Endodermal cell (in vitro differentiated cells): ENCODE data around the gene CSH1. TPM values are rescaled to one million over a fixed set of nuclear protein-coding genes. Genes with fewer than 3 reads are reported as not detected.
"Not testable (repeated sequence)": the region's sequence is repeated elsewhere in the genome, so short reads cannot be mapped to it uniquely, and the experiment has no call there.

ENCODE experiments used
- DNase-seq: peaks from one replicate; pipeline ENCODE4 v3.0.0-alpha.2; 2017
- H3K27ac ChIP-seq: 2 replicates; pipeline ENCODE4 v1.5.1; 2013; ENCODE audit warnings: mild to moderate bottlenecking, low read depth, low read length, moderate library complexity
- H3K27me3 ChIP-seq: 2 replicates; pipeline ENCODE4 v1.6.1; 2013; ENCODE audit warnings: mild to moderate bottlenecking, low read length, moderate library complexity; ENCODE audit not compliant: insufficient read depth, control insufficient read depth, poor library complexity, severe bottlenecking
- H3K36me3 ChIP-seq: 2 replicates; pipeline ENCODE4 v1.7.0; 2013; ENCODE audit warnings: mild to moderate bottlenecking, low read length, moderate library complexity; ENCODE audit not compliant: control insufficient read depth, insufficient read depth
- H3K4me1 ChIP-seq: one replicate; pipeline ENCODE4 v1.7.0; 2013; ENCODE audit warnings: low read length; ENCODE audit not compliant: control insufficient read depth, insufficient read depth
- H3K4me3 ChIP-seq: 2 replicates; pipeline ENCODE4 v1.5.1; 2013; ENCODE audit warnings: mild to moderate bottlenecking, low read length, moderate library complexity
- H3K9ac ChIP-seq: 2 replicates; pipeline ENCODE4 v1.6.1; 2013; ENCODE audit warnings: mild to moderate bottlenecking, low read length, moderate library complexity; ENCODE audit not compliant: poor library complexity, severe bottlenecking; ENCODE audit errors: extremely low read depth
- H3K9me3 ChIP-seq: 2 replicates; pipeline ENCODE4 v1.6.1; 2013; ENCODE audit warnings: mild to moderate bottlenecking, low read length, moderate library complexity; ENCODE audit not compliant: control insufficient read depth
- H3K27ac Mint-ChIP-seq: 2 replicates; pipeline ENCODE4 v1.8.0; 2020; ENCODE audit warnings: mixed read lengths
- H3K27me3 Mint-ChIP-seq: 2 replicates; pipeline ENCODE4 v1.8.0; 2021; ENCODE audit warnings: mild to moderate bottlenecking, mixed read lengths; ENCODE audit not compliant: insufficient read depth
- H3K36me3 Mint-ChIP-seq: 2 replicates; pipeline ENCODE4 v1.8.0; 2020; ENCODE audit warnings: low read depth, mixed read lengths
- H3K4me1 Mint-ChIP-seq: 2 replicates; pipeline ENCODE4 v1.8.0; 2020; ENCODE audit warnings: mixed read lengths
- H3K4me3 Mint-ChIP-seq: 2 replicates; pipeline ENCODE4 v1.8.0; 2020; ENCODE audit warnings: mild to moderate bottlenecking, moderate library complexity, mixed read lengths
- H3K9me3 Mint-ChIP-seq: 2 replicates; pipeline ENCODE4 v1.8.0; 2020; ENCODE audit warnings: mild to moderate bottlenecking, mixed read lengths
- CTCF ChIP-seq: fragments of 200-600 bp; sonication (generic); conservative IDR thresholded peaks from 2 replicates; pipeline ENCODE4 v1.5.0; 2021; ENCODE audit warnings: antibody characterized with exemption, mild to moderate bottlenecking
- WGBS, 2 experiments: methylation state at CpG; one replicate each; pipeline versions ENCODE4 v1.1.5 to v1.1.7; 2013; ENCODE audit warnings: missing lambda C conversion rate in 2 of 2, mixed read lengths in 1 of 2; ENCODE audit not compliant: insufficient coverage in 1 of 2, insufficient read length in 1 of 2; 5-methylcytosine and 5-hydroxymethylcytosine counted together
- total RNA-seq, 2 donors: library from RNA; stranded (reverse); fragmentation: NEBNext Ultra II Directional in 1 of 2; extraction: Animal tissue kit (Norgen Biotek cat#: 25700) in 1 of 2; gene quantifications; 2 replicates in 1 of 2; 3 replicates in 1 of 2; pipeline ENCODE4 v1.2.1, GENCODE V29; 2021

Gene CSH1
- total RNA-seq, 2 donors from 2014 or later, result 0.64 TPM; not detected in 1

GRCh38 chr17:63926164-63926563, 29.8 kb upstream of the CSH1 start:
- Mint-ChIP-seq H3K4me1 (no peaks in the 10 kb centered on the region), H3K4me3 (no peak overlapping the region), H3K27me3 (no peaks in the 10 kb centered on the region), H3K36me3 (no peaks in the 10 kb centered on the region), H3K27ac (no peak overlapping the region), H3K9me3 (no peaks in the 10 kb centered on the region)
- no peaks in the 10 kb centered on the region for H3K27me3 ChIP-seq
- H3K4me3 ChIP-seq, result no peak overlapping the region
- H3K9me3 ChIP-seq, result no peaks in the 10 kb centered on the region
- H3K9ac ChIP-seq, result no peak overlapping the region
- H3K27ac ChIP-seq, result no peak overlapping the region
- no peaks in the 10 kb centered on the region for H3K36me3 ChIP-seq
- no peak for DNase-seq
- WGBS, 2 experiments, result 88 to 90% methylated on average over 1 to 2 of the region's 2 CpGs
- H3K4me1 ChIP-seq, result no peaks in the 10 kb centered on the region
- no peak for TF ChIP-seq CTCF

- WGBS, 2 experiments, result 84 to 100% methylated on average over 3 to 5 of the region's 5 CpGs
- Mint-ChIP-seq H3K27ac (no peak overlapping the region), H3K9me3 (no peaks in the 10 kb centered on the region), H3K4me1 (no peaks in the 10 kb centered on the region), H3K36me3 (no peaks in the 10 kb centered on the region), H3K4me3 (no peak overlapping the region), H3K27me3 (no peaks in the 10 kb centered on the region)
- TF ChIP-seq CTCF, result no peak
- DNase-seq, result no peak
- H3K27me3 ChIP-seq, result no peaks in the 10 kb centered on the region
- H3K27ac ChIP-seq, result no peak overlapping the region
- H3K36me3 ChIP-seq, result no peaks in the 10 kb centered on the region
- H3K9ac ChIP-seq, result no peak overlapping the region
- H3K4me1 ChIP-seq, result no peaks in the 10 kb centered on the region
- no peak overlapping the region for H3K4me3 ChIP-seq
- no peaks in the 10 kb centered on the region for H3K9me3 ChIP-seq
These were observed 29.2 kb upstream of the CSH1 start for GRCh38 chr17:63925615-63926014.

- not testable (repeated sequence) for H3K27me3 Mint-ChIP-seq, H3K4me3 Mint-ChIP-seq
- 91 to 93% methylated on average over 5 to 8 of the region's 9 CpGs for WGBS, 2 experiments
These were observed 26.0 kb upstream of the CSH1 start for GRCh38 chr17:63922402-63922801.

GRCh38 chr17:63920779-63921178, 24.4 kb upstream of the CSH1 start:
- not testable (repeated sequence) for H3K9me3 Mint-ChIP-seq, H3K27ac ChIP-seq, H3K4me3 Mint-ChIP-seq, H3K4me1 Mint-ChIP-seq, H3K9me3 ChIP-seq, H3K27me3 Mint-ChIP-seq, H3K4me1 ChIP-seq, H3K9ac ChIP-seq, H3K36me3 Mint-ChIP-seq, H3K36me3 ChIP-seq, DNase-seq, H3K4me3 ChIP-seq, H3K27me3 ChIP-seq, H3K27ac Mint-ChIP-seq
- WGBS, 2 experiments, result 85% methylated on average over 3 to 5 of the region's 5 CpGs

More at GRCh38 chr17:63922402-63922801, 26.0 kb upstream of the CSH1 start:
- H3K9ac ChIP-seq, H3K27ac ChIP-seq, H3K9me3 Mint-ChIP-seq, H3K27me3 ChIP-seq, H3K4me1 Mint-ChIP-seq, H3K9me3 ChIP-seq, H3K36me3 Mint-ChIP-seq, H3K4me1 ChIP-seq, DNase-seq, H3K36me3 ChIP-seq, H3K4me3 ChIP-seq, H3K27ac Mint-ChIP-seq: not testable (repeated sequence)

- H3K27ac Mint-ChIP-seq, H3K27ac ChIP-seq, DNase-seq, H3K27me3 ChIP-seq, H3K4me1 Mint-ChIP-seq, H3K4me3 ChIP-seq, H3K9ac ChIP-seq, H3K9me3 ChIP-seq, H3K36me3 Mint-ChIP-seq, H3K36me3 ChIP-seq, H3K4me3 Mint-ChIP-seq, H3K9me3 Mint-ChIP-seq, H3K4me1 ChIP-seq: not testable (repeated sequence)
- peaks cover 13% of the 10 kb centered on the region for H3K27me3 Mint-ChIP-seq
- WGBS, 2 experiments, result 83 to 90% methylated on average over 1 to 6 of the region's 6 CpGs
These were observed 23.7 kb upstream of the CSH1 start for GRCh38 chr17:63920050-63920449.
